HG03469 (cell line): ENCODE results near the gene GPR63.

Experiments used
- ATAC-seq: cut with Tn5 transposase; IDR thresholded peaks from one replicate; pipeline ENCODE4 v1.9.1; 2021; ENCODE audit warnings: mild to moderate bottlenecking, moderate library complexity, moderate number of reproducible peaks; ENCODE audit not compliant: unreplicated experiment

GPR63 gene

GRCh38 chr6:96837081-96837971, at the start of gene GPR63:
TSS of gene GPR63 (minus strand) at chr6:96837477. CDS start at chr6:96799731, 37,746 bp downstream.
- ATAC-seq, result peak; percentile 83

- no peak for ATAC-seq
Observed at GRCh38 chr6:96886519-96886918, 49.2 kb upstream of the GPR63 start.

- peak; percentile 91 for ATAC-seq
Observed at GRCh38 chr6:96885187-96885631, 47.9 kb upstream of the GPR63 start.

GRCh38 chr6:96878143-96878542, 40.9 kb upstream of the GPR63 start:
- no peak for ATAC-seq

- ATAC-seq, result no peak
Observed at GRCh38 chr6:96876886-96877545, 39.7 kb upstream of the GPR63 start.

GRCh38 chr6:96872976-96873375, 35.7 kb upstream of the GPR63 start:
- no peak for ATAC-seq

GRCh38 chr6:96865055-96865405, 27.8 kb upstream of the GPR63 start:
- no peak for ATAC-seq

- no peak for ATAC-seq
Observed at GRCh38 chr6:96864216-96865054, 27.2 kb upstream of the GPR63 start.

- ATAC-seq, result no peak
Observed at GRCh38 chr6:96862560-96862959, 25.3 kb upstream of the GPR63 start.

GRCh38 chr6:96861588-96861987, 24.3 kb upstream of the GPR63 start:
- no peak for ATAC-seq

- ATAC-seq, result no peak
Observed at GRCh38 chr6:96856856-96857255, 19.6 kb upstream of the GPR63 start.

GRCh38 chr6:96853083-96853482, 15.8 kb upstream of the GPR63 start:
- no peak for ATAC-seq

GRCh38 chr6:96852605-96853004, 15.3 kb upstream of the GPR63 start:
- ATAC-seq, result no peak

- ATAC-seq, result no peak
Observed at GRCh38 chr6:96851858-96852257, 14.6 kb upstream of the GPR63 start.

- no peak for ATAC-seq
Observed at GRCh38 chr6:96849615-96850014, 12.3 kb upstream of the GPR63 start.

- peak; percentile 75 for ATAC-seq
Observed at GRCh38 chr6:96844530-96844929, 7.3 kb upstream of the GPR63 start.

GRCh38 chr6:96841345-96841744, 4.1 kb upstream of the GPR63 start:
- no peak for ATAC-seq

- peak; percentile 0 for ATAC-seq
Observed at GRCh38 chr6:96836631-96837080, 621 bp downstream of the GPR63 start.

GRCh38 chr6:96834070-96834469, 3.2 kb downstream of the GPR63 start:
- no peak for ATAC-seq

- no peak for ATAC-seq
Observed at GRCh38 chr6:96832780-96833179, 4.5 kb downstream of the GPR63 start.

GRCh38 chr6:96826865-96827264, 10.4 kb downstream of the GPR63 start:
- ATAC-seq, result no peak
